Suprapubic skin (tissue), 4 donors: ENCODE results near the gene SMAP1.

ENCODE experiments used
- CTCF ChIP-seq, 2 donors: fragments of 200-600 bp in 1 of 2; fragments of 450-650 bp in 1 of 2; sonication (generic) in 1 of 2; IDR thresholded peaks; one replicate each; pipeline ENCODE4 v1.5.1; 2016 to 2019; ENCODE audit warnings: antibody characterized with exemption in 2 of 2, mild to moderate bottlenecking in 1 of 2, moderate library complexity in 1 of 2
- EP300 ChIP-seq: sonication (generic); formaldehyde crosslinking; IDR thresholded peaks from one replicate; pipeline ENCODE4 v1.6.1; 2017; ENCODE audit warnings: antibody characterized with exemption
- POLR2A ChIP-seq, 2 donors: fragments of 450-650 bp; IDR thresholded peaks; one replicate each; pipeline ENCODE4 v1.6.1; 2017; ENCODE audit warnings: antibody characterized with exemption in 2 of 2, mild to moderate bottlenecking in 2 of 2, moderate library complexity in 2 of 2
- POLR2AphosphoS5 ChIP-seq, 3 donors: sonication (generic); formaldehyde crosslinking; IDR thresholded peaks; one replicate each; pipeline ENCODE4 v1.6.1; 2017; ENCODE audit warnings: antibody characterized with exemption in 3 of 3

- TF ChIP-seq POLR2A (IDR thresholded peaks at IDR 0.05): no peak
- TF ChIP-seq CTCF (IDR thresholded peaks at IDR 0.05): no peak
- no peak for TF ChIP-seq EP300
- no peak for TF ChIP-seq POLR2AphosphoS5 (IDR thresholded peaks at IDR 0.05)
Observed at GRCh38 chr6:70900047-70900446, 232.4 kb downstream of the SMAP1 start.
